AG10803 (cell line): ENCODE results near the gene CRACR2A.

Experiments
- DNase-seq: peaks from one replicate; pipeline ENCODE4 v3.0.0; 2010; ENCODE audit warnings: low read depth
- H3K4me3 ChIP-seq: 2 replicates; pipeline ENCODE4 v1.5.1; 2011; ENCODE audit warnings: mild to moderate bottlenecking, low read length, control low read depth
- TF ChIP-seq, protein P1 (sequence below): conservative IDR thresholded peaks from 2 replicates; pipeline ENCODE4 v1.5.1; 2011; ENCODE audit warnings: mild to moderate bottlenecking, low read length, control low read depth, inconsistent platforms

CRACR2A gene

GRCh38 chr12:3746758-3747157, 6.2 kb downstream of the CRACR2A start:
- no peak overlapping the region for H3K4me3 ChIP-seq
- TF ChIP-seq, protein P1, sequence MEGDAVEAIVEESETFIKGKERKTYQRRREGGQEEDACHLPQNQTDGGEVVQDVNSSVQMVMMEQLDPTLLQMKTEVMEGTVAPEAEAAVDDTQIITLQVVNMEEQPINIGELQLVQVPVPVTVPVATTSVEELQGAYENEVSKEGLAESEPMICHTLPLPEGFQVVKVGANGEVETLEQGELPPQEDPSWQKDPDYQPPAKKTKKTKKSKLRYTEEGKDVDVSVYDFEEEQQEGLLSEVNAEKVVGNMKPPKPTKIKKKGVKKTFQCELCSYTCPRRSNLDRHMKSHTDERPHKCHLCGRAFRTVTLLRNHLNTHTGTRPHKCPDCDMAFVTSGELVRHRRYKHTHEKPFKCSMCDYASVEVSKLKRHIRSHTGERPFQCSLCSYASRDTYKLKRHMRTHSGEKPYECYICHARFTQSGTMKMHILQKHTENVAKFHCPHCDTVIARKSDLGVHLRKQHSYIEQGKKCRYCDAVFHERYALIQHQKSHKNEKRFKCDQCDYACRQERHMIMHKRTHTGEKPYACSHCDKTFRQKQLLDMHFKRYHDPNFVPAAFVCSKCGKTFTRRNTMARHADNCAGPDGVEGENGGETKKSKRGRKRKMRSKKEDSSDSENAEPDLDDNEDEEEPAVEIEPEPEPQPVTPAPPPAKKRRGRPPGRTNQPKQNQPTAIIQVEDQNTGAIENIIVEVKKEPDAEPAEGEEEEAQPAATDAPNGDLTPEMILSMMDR: no peak
- DNase-seq: no peak

DNA sequence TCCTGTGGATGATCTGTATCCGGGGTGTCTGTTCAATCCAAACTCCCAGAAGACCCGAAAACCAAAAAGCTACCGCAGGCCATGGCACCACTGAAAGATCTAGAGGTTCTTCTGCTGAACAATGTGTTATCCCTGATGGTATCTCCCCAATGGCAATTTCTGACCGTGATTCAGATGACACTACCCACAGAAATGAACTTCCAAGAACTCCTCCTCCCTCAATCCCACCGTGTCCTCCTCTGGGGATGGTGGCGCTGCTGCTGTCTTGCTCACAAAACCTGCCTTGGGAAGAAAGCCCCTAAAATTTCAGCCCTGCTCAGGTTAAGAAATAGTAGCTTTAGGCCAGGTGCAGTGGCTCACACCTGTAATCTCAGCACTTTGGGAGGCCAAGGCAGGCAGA, 7.8 kb downstream of the CRACR2A start:
- no peak for DNase-seq
- TF ChIP-seq, protein P1: no peak
- no peak overlapping the region for H3K4me3 ChIP-seq

GRCh38 chr12:3744229-3744901, 8.5 kb downstream of the CRACR2A start:
- DNase-seq: no peak
- TF ChIP-seq, protein P1: 0 out of 2 replicates have a peak, but pooled peaks have one; percentile 2

DNA sequence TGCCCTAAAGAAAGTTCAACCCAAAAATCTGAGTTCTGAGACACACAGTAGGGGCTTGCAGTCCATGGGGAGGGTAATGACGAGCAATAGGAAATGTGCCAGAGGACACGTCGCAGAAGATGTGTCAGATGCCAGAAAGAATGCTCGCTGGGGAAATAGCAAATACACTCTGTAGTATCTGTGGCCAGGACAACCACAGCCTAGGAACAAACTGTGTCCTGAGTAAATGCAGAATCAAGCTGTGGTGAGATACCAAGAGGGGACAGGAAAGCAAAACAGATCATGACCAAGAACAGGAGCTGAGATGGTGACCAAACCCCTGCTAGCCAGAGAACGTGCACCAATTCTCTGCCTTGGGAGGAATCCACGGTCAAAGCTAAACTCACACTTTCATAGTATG, 9.1 kb downstream of the CRACR2A start:
- peak; percentile 62 for DNase-seq
- no peak overlapping the region for H3K4me3 ChIP-seq
- TF ChIP-seq, protein P1: no peak

More at GRCh38 chr12:3744229-3744901, 8.5 kb downstream of the CRACR2A start:
- H3K4me3 ChIP-seq: no peak overlapping the region

DNA sequence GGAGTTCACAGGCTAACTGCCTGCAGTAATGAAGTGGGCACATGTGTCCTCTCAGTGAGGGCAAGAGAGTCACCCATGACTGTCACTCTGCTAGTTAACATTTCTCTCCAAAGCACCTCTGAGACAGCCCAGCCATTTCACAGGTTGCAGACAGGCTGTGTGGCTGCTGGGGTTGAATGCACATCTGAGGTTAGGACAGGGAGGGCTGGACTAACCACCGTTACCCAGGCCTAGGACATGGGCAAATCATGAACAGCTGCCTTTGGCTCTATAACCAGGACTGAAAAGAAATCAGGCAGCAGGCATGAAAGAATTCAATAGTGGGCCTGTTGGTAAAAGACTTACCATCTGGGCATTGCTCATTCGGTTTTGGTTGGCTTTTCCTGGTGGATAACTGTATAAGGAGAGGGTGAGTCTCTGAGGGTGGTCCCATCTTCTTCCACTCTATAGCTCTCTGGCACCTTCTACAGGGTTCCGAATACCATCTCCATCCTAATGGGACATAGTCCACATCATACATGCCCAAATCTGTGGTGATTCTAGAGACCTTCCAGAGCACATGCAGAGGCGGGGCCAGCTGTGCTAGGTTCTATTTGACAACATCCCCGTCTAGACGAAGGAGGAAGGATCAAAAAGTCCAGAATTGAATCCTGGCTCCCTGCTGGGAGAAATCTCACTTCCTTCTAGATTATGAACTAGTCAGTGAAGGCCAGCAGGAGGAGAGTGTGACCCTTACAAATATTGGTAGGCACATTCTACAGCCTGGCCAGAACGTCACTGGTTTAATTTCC, 10.8 kb downstream of the CRACR2A start:
- TF ChIP-seq, protein P1: no peak
- no peak overlapping the region for H3K4me3 ChIP-seq
- DNase-seq: no peak

DNA sequence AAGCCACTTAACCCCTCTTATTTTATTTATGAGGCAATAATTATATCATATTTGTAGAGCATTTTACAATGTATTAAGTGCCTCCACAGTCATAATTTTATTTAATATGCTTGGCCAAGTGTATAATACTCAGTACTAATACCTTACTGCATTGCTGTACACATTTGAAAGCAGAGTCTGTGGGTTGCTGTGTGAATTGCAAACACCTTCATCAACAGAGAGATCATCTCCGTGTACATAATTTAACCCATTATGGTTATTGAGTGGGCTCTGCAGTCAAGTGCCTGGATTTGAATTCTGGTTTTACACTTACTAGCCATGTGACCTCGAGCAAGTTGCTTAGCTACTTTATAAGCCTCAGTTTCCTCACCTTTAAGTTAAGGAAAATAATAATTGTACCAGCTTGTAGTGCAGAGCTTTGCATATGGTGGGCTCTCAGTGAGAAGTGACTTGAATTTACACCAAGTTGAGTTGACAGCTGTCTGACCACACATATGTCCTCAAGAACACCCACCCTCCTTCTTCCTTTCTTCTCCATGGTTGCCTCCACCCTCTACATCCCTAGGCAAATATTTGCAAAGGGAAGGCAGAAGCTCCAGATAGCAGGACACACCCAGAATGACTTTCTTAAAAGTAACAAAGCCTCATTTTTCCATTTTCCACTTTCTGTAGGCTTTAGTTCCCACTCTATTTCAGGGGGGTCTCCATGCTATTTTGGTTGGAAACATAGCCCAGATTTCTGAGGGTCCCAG, 12.3 kb downstream of the CRACR2A start:
- no peak for DNase-seq
- H3K4me3 ChIP-seq: no peak overlapping the region
- TF ChIP-seq, protein P1: no peak
